Esophagus muscularis mucosa (tissue), 4 donors: ENCODE measurements around the gene RNASET2. TPM values are rescaled to one million over a fixed set of nuclear protein-coding genes. Genes with fewer than 3 reads are reported as not detected.
"Not testable (repeated sequence)": the region's sequence is repeated elsewhere in the genome, so short reads cannot be mapped to it uniquely, and the experiment has no call there.

Experiments used
- DNase-seq: peaks from one replicate; pipeline ENCODE4 v3.0.0-alpha.2; 2017; ENCODE audit errors: extremely low spot score
- H3K27ac ChIP-seq, 4 donors: fragments of 200-600 bp; sonication (generic); replicated peaks in 1 of 4; 1 replicate in 3 of 4; 2 replicates in 1 of 4; pipeline ENCODE4 v1.5.1; 2016 to 2019; ENCODE audit warnings: mild to moderate bottlenecking in 1 of 4
- H3K27me3 ChIP-seq, 4 donors: fragments of 200-600 bp; sonication (generic); one replicate each; pipeline versions ENCODE4 v1.5.1 to v1.6.0; 2016 to 2019
- H3K36me3 ChIP-seq, 4 donors: fragments of 200-600 bp; sonication (generic); one replicate each; pipeline ENCODE4 v1.5.1; 2016 to 2019
- H3K4me1 ChIP-seq, 4 donors: fragments of 200-600 bp; sonication (generic); one replicate each; pipeline ENCODE4 v1.5.1; 2016 to 2019
- H3K4me3 ChIP-seq, 4 donors: fragments of 200-600 bp; sonication (generic); 1 replicate in 2 of 4; 2 replicates in 2 of 4; pipeline ENCODE4 v1.5.1; 2016 to 2019; ENCODE audit warnings: mild to moderate bottlenecking in 4 of 4, moderate library complexity in 1 of 4
- H3K9me3 ChIP-seq, 4 donors: fragments of 200-600 bp; sonication (generic); 1 replicate in 3 of 4; 2 replicates in 1 of 4; pipeline ENCODE4 v1.5.1; 2016 to 2019
- EP300 ChIP-seq: sonication (generic); formaldehyde crosslinking; IDR thresholded peaks from one replicate; pipeline ENCODE4 v1.6.1; 2017; ENCODE audit warnings: antibody characterized with exemption
- POLR2A ChIP-seq: fragments of 450-650 bp; IDR thresholded peaks from one replicate; pipeline ENCODE4 v1.6.1; 2017; ENCODE audit warnings: antibody characterized with exemption, moderate library complexity, mild to moderate bottlenecking, low read depth
- POLR2AphosphoS5 ChIP-seq, 2 donors: sonication (generic); formaldehyde crosslinking; IDR thresholded peaks; one replicate each; pipeline ENCODE4 v1.6.1; 2017; ENCODE audit warnings: antibody characterized with exemption in 2 of 2
- WGBS: methylation state at CpG from one replicate; pipeline ENCODE4 v1.1.5; 2018; 5-methylcytosine and 5-hydroxymethylcytosine counted together
- intact Hi-C: fragments of 100-400 bp; cut with DNase I; formaldehyde crosslinking; loops from one replicate; pipeline ENCODE4 v1.15.1; 2023
- total RNA-seq, 4 donors: library from RNA; depleted of rRNA; stranded (reverse); fragments of >200 nt; gene quantifications; one replicate each; pipeline versions ENCODE4 v1.1.0 to v1.2.1, GENCODE V29; 2016
- TF ChIP-seq, protein P1 (sequence below), 3 experiments: fragments of 200-600 bp in 2 of 3; fragments of 450-650 bp in 1 of 3; sonication (generic) in 2 of 3; IDR thresholded peaks; one replicate each; pipeline ENCODE4 v1.5.1; 2017 to 2019; ENCODE audit warnings: antibody characterized with exemption in 3 of 3, mild to moderate bottlenecking in 2 of 3, moderate library complexity in 1 of 3

Gene RNASET2
- total RNA-seq, 4 donors from 2014 or later, result 24.1 to 54.5 (median 30.4) TPM

DNA sequence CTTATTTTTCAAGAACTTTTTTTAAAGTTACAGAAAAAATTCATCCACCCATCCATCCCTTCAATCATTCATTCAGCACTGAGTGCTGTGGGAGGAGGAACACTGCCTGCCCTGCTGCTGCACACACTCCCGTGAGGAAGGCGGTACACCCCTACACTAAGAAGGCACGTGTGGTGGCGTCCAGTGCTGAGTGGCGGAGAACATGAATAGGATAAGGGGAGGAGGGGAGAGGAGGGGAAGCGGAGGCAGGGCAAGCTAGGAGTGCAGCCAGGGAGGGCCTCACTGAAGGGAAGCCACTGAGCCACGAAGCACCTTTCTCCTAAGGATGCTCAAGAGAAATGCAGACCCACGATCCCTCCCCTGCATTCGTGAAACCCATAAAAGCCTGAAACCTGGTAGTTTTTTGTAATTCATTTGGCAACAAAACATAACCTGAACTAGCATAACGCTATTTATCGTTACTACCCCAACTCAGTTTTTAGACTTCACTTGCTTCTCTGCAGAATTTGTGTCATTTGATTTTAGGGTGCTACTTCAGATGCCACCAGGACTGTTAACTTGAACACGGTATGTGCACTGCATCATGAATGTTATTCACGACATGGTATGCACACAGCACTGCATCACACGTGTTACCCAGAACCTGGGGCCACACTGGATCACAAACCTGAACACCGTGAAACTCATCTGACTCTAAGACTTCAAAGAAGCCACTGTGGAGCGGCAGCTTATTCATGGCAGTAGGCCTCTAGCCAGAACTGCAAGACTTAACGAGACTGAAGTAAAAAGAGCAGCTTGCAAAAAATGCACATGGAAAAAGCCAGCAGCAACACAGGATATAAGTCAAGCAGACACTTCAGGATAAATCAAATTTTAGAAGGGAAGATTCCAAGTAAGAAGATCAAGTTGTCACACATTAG is 3.5 kb downstream of the RNASET2 start:
- WGBS, result 85% methylated on average over 17 of the region's 17 CpGs
- DNase-seq, result no peak
- Histone ChIP-seq H3K36me3 (peaks cover 0 to 14% (median 2%) of the 10 kb centered on the region in 4 donors), H3K27ac (no peak overlapping the region), H3K9me3 (no peaks in the 10 kb centered on the region), H3K4me1 (peaks cover 19 to 34% (median 26%) of the 10 kb centered on the region in 4 donors), H3K4me3 (no peak overlapping the region), H3K27me3 (no peaks in the 10 kb centered on the region)
- TF ChIP-seq EP300, result no peak
- TF ChIP-seq, protein P1, sequence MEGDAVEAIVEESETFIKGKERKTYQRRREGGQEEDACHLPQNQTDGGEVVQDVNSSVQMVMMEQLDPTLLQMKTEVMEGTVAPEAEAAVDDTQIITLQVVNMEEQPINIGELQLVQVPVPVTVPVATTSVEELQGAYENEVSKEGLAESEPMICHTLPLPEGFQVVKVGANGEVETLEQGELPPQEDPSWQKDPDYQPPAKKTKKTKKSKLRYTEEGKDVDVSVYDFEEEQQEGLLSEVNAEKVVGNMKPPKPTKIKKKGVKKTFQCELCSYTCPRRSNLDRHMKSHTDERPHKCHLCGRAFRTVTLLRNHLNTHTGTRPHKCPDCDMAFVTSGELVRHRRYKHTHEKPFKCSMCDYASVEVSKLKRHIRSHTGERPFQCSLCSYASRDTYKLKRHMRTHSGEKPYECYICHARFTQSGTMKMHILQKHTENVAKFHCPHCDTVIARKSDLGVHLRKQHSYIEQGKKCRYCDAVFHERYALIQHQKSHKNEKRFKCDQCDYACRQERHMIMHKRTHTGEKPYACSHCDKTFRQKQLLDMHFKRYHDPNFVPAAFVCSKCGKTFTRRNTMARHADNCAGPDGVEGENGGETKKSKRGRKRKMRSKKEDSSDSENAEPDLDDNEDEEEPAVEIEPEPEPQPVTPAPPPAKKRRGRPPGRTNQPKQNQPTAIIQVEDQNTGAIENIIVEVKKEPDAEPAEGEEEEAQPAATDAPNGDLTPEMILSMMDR (IDR thresholded peaks at IDR 0.05), result no peak
- TF ChIP-seq POLR2AphosphoS5 (IDR thresholded peaks at IDR 0.05), result no peak
- TF ChIP-seq POLR2A, result no peak
- intact Hi-C loops, result loop anchor here (5.0 kb wide), 1 partner anchor 176 kb away; no protein-coding TSS in a partner anchor

DNA sequence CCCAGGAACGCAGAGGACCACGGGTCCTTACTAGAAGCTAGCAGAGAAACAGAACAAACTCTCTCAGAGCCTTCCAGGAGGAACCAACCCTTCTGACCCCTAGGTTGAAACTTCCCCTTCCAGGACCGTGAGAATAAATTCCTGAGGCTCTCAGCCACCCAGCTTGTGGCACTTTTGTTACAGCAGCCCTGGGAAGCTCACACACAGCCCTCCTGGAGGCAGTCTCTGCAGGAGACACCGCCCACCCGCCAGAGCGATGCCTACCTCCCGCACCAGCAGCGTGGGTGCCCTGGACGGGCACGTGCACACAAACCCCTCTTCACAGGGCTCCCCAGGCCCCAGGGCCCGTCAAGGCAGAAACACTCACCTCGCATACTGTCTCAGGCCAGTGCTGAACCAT is 4.2 kb downstream of the RNASET2 start:
- 95% methylated on average over 11 of the region's 12 CpGs for WGBS

DNA sequence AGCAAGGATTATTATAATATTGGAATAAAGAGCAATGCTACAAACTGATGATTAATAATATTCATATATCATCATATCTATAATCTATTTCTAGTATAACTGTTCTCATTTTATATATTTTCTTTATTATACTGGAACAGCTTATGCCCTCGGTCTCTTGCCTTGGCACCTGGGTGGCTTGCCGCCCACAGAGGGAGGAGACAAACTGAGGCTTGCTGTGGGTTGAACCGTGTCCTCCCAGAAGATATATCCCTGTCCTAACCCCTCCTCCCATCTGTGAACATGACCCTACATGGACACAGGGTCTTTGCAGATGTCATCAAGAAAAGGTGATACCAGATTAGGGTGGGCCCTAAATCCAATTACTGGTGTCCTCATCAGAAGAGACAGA is 4.7 kb downstream of the RNASET2 start:
- Histone ChIP-seq H3K9me3 (no peaks in the 10 kb centered on the region), H3K27ac (no peak overlapping the region)
- intact Hi-C loops, result loop anchor here (5.0 kb wide), 1 partner anchor 174 kb away; no protein-coding TSS in a partner anchor

More for the DNA sequence above, 4.2 kb downstream of the RNASET2 start:
- H3K9me3 ChIP-seq, result no peaks in the 10 kb centered on the region
- no peak overlapping the region for H3K4me3 ChIP-seq
- H3K27me3 ChIP-seq, result no peaks in the 10 kb centered on the region
- TF ChIP-seq EP300 (no peak), POLR2AphosphoS5 (IDR thresholded peaks at IDR 0.05) (no peak), POLR2A (no peak)
- TF ChIP-seq, protein P1 (IDR thresholded peaks at IDR 0.05), result no peak
- intact Hi-C loops, result loop anchor here (5.0 kb wide), 1 partner anchor 175 kb away; no protein-coding TSS in a partner anchor
- H3K27ac ChIP-seq, result no peak overlapping the region
- DNase-seq, result no peak
- H3K4me1 ChIP-seq, result peaks cover 13 to 27% (median 19%) of the 10 kb centered on the region in 4 donors
- peaks cover 0 to 21% (median 5%) of the 10 kb centered on the region in 4 donors for H3K36me3 ChIP-seq

DNA sequence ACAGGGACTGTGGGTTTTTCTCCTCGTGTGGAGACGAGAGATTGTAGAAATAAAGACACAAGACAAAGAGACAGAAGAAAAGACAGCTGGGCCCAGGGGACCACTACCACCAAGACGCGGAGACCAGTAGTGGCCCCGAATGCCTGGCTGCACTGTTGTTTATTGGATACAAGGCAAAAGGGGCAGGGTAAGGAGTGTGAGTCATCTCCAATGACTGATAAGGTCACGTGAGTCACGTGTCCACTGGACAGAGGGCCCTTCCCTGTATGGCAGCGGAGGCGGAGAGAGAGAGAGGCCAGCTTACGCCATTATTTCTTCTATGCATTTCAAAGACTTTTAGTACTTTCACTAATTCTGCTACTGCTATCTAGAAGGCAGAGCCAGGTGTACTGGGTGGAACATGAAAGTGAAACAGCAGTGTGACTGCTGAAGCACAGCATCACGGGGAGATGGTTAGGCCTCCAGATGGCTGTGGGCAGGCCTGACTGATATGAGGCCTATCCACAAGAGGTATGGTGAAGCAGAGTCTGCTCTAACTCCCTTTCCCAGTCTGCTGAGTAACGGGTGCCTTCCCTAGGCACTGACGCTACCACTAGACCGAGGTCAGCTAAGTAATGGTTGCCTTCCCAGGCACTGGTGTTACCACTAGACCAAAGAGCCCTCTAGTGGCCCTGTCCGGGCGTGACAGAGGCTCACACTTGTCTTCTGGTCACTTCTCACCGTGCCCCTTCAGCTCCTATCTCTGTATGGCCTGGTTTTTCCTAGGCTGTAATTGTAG is 5.3 kb downstream of the RNASET2 start:
- H3K27ac ChIP-seq, result peak overlapping the region in 3 of 4 donors; percentile 3 to 45 (median 5)
- WGBS, result 73% methylated on average over 17 of the region's 17 CpGs
- H3K4me3 ChIP-seq, result peak overlapping the region; percentile 17 to 33 (median 24)
- H3K36me3 ChIP-seq, result peaks cover 3 to 30% (median 15%) of the 10 kb centered on the region in 4 donors
- DNase-seq, H3K27me3 ChIP-seq, H3K9me3 ChIP-seq: not testable (repeated sequence)
- H3K4me1 ChIP-seq, result peaks cover 9 to 22% (median 16%) of the 10 kb centered on the region in 4 donors
- TF ChIP-seq, protein P1 (IDR thresholded peaks at IDR 0.05), result peak; percentile 47 to 68 (median 59)
- intact Hi-C loops, result loop anchor here (5.0 kb wide), 1 partner anchor 174 kb away; no protein-coding TSS in a partner anchor

More for the DNA sequence above, 4.7 kb downstream of the RNASET2 start:
- H3K27me3 ChIP-seq, result no peaks in the 10 kb centered on the region
- peaks cover 9 to 22% (median 16%) of the 10 kb centered on the region in 4 donors for H3K4me1 ChIP-seq
- DNase-seq, result no peak
- H3K4me3 ChIP-seq, result no peak overlapping the region
- TF ChIP-seq POLR2AphosphoS5 (IDR thresholded peaks at IDR 0.05), result no peak
- TF ChIP-seq, protein P1 (IDR thresholded peaks at IDR 0.05), result no peak
- H3K36me3 ChIP-seq, result peaks cover 0 to 25% (median 9%) of the 10 kb centered on the region in 4 donors
- WGBS, result 95% methylated on average over 3 of the region's 3 CpGs
